ENCODE measurements around the gene CSNK1A1.

DNA sequence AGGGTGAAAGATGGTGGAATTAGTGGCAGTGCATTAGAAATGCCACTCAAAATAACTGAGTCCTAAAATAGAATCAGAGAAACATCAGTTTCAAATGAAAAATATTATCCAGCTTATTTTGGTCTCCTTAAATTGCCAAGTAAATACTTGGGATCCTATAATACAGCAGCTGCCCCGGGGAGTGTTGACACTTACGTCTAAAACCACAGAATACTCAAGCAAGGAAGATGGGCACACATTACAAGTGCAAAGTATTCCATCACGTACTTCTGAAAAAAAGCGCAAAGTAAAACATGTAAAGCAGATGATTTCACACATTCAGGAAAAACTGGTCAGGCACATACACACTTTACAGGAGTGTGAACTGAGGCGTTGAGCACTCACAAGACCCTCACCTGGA lies 27.7 kb upstream of the CSNK1A1 start:
- TF ChIP-seq, protein P1, sequence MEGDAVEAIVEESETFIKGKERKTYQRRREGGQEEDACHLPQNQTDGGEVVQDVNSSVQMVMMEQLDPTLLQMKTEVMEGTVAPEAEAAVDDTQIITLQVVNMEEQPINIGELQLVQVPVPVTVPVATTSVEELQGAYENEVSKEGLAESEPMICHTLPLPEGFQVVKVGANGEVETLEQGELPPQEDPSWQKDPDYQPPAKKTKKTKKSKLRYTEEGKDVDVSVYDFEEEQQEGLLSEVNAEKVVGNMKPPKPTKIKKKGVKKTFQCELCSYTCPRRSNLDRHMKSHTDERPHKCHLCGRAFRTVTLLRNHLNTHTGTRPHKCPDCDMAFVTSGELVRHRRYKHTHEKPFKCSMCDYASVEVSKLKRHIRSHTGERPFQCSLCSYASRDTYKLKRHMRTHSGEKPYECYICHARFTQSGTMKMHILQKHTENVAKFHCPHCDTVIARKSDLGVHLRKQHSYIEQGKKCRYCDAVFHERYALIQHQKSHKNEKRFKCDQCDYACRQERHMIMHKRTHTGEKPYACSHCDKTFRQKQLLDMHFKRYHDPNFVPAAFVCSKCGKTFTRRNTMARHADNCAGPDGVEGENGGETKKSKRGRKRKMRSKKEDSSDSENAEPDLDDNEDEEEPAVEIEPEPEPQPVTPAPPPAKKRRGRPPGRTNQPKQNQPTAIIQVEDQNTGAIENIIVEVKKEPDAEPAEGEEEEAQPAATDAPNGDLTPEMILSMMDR (IDR thresholded peaks at IDR 0.05), result no peak
- no peak for TF ChIP-seq POLR2AphosphoS5 (IDR thresholded peaks at IDR 0.05; ENCODE audit: low read depth, low read length)
- TF ChIP-seq, protein P2, sequence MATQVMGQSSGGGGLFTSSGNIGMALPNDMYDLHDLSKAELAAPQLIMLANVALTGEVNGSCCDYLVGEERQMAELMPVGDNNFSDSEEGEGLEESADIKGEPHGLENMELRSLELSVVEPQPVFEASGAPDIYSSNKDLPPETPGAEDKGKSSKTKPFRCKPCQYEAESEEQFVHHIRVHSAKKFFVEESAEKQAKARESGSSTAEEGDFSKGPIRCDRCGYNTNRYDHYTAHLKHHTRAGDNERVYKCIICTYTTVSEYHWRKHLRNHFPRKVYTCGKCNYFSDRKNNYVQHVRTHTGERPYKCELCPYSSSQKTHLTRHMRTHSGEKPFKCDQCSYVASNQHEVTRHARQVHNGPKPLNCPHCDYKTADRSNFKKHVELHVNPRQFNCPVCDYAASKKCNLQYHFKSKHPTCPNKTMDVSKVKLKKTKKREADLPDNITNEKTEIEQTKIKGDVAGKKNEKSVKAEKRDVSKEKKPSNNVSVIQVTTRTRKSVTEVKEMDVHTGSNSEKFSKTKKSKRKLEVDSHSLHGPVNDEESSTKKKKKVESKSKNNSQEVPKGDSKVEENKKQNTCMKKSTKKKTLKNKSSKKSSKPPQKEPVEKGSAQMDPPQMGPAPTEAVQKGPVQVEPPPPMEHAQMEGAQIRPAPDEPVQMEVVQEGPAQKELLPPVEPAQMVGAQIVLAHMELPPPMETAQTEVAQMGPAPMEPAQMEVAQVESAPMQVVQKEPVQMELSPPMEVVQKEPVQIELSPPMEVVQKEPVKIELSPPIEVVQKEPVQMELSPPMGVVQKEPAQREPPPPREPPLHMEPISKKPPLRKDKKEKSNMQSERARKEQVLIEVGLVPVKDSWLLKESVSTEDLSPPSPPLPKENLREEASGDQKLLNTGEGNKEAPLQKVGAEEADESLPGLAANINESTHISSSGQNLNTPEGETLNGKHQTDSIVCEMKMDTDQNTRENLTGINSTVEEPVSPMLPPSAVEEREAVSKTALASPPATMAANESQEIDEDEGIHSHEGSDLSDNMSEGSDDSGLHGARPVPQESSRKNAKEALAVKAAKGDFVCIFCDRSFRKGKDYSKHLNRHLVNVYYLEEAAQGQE (IDR thresholded peaks at IDR 0.05; ENCODE audit: insufficient read depth in 1 of 2, low read depth in 2 of 2, low read length in 1 of 2), result no peak
- no peak for TF ChIP-seq SIN3A (IDR thresholded peaks at IDR 0.05; ENCODE audit: borderline replicate concordance, insufficient read depth, low read depth, low read length)

Measured in Panc1 (cell line).